HepG2 (cell line): ENCODE measurements around the gene ATP13A4. TPM values are rescaled to one million over a fixed set of nuclear protein-coding genes. Genes with fewer than 3 reads are reported as not detected.

Source experiments
- ATAC-seq: fragments of 200-7000 bp; cut with Tn5 transposase; 3 replicates; pipeline ENCODE4 v1.9.1; 2020; ENCODE audit warnings: mild to moderate bottlenecking, moderate library complexity
- BruUV-seq: library from RNA; stranded (reverse); fragments of 400-500 nt; replicated peaks from 2 replicates; lab custom pipeline; 2021; lab: Mats Ljungman, UMichigan
- CTCF ChIA-PET: fragments of 300-600 bp; formaldehyde crosslinking; extraction: SDS; loops from one replicate; lab custom pipeline; 2021; ENCODE audit warnings: low total read pairs, inconsistent platforms, low intra/inter-chr PET ratio; lab: Yijun Ruan, JAX
- POLR2A ChIA-PET: fragments of 350-600 bp; sonication (Branson Sonifier 250); formaldehyde crosslinking; loops from one replicate; lab custom pipeline; 2020; ENCODE audit warnings: antibody characterized with exemption, inconsistent platforms; lab: Yijun Ruan, JAX
- DNase-seq: peaks from one replicate; pipeline ENCODE4 v3.0.0-alpha.2; 2015; ENCODE audit warnings: low spot score
- FAIRE-seq: peaks from 3 replicates; lab custom pipeline; 2011; peaks lifted over from hg19 to GRCh38; lab: Jason Lieb, UNC
- H2AFZ ChIP-seq: one replicate; pipeline ENCODE4 v1.6.1; 2011; ENCODE audit warnings: low read length, inconsistent platforms
- H3K27ac ChIP-seq: fragments of 300-600 bp; 3 replicates; pipeline ENCODE4 v1.8.0; 2011; ENCODE audit warnings: mixed run types, mild to moderate bottlenecking, mixed read lengths, low read length, inconsistent platforms; ENCODE audit not compliant: insufficient read depth; ENCODE audit errors: extremely low read length
- H3K27me3 ChIP-seq, 2 experiments: fragments of 200-600 bp in 1 of 2; 2 replicates in 1 of 2; 3 replicates in 1 of 2; pipeline versions ENCODE4 v1.6.0 to v1.8.0; 2011; ENCODE audit warnings: low read length in 2 of 2, mild to moderate bottlenecking in 2 of 2, moderate library complexity in 2 of 2, inconsistent platforms in 1 of 2; ENCODE audit not compliant: insufficient read depth in 2 of 2, control insufficient read depth in 1 of 2
- H3K36me3 ChIP-seq, 2 experiments: fragments of 200-600 bp in 1 of 2; replicated peaks in 1 of 2; 2 replicates in 1 of 2; 3 replicates in 1 of 2; pipeline versions ENCODE4 v1.5.1 to v1.8.0; 2011; ENCODE audit warnings: low read length in 2 of 2, inconsistent platforms in 1 of 2; ENCODE audit not compliant: insufficient read depth in 2 of 2, control insufficient read depth in 1 of 2
- H3K4me1 ChIP-seq: 2 replicates; pipeline ENCODE4 v1.5.1; 2012; ENCODE audit warnings: low read length, inconsistent platforms; ENCODE audit not compliant: insufficient read depth
- H3K4me2 ChIP-seq: 2 replicates; pipeline ENCODE4 v1.6.0; 2011; ENCODE audit warnings: low read depth, low read length, inconsistent platforms
- H3K4me3 ChIP-seq, 3 experiments: fragments of 200-600 bp in 1 of 3; sonication (generic), shearing (Covaris generic) in 1 of 3; replicated peaks in 1 of 3; 2 replicates each; pipeline ENCODE4 v1.5.1; 2011 to 2016; ENCODE audit warnings: low read length in 3 of 3, inconsistent platforms in 2 of 3, low read depth in 2 of 3, mild to moderate bottlenecking in 2 of 3, control low read depth in 1 of 3, mixed read lengths in 1 of 3; ENCODE audit not compliant: insufficient read depth in 1 of 3
- H3K79me2 ChIP-seq: one replicate; pipeline ENCODE4 v1.6.1; 2011; ENCODE audit warnings: low read length, inconsistent platforms; ENCODE audit not compliant: insufficient read depth
- H3K9ac ChIP-seq: 2 replicates; pipeline ENCODE4 v1.6.0; 2011; ENCODE audit warnings: mild to moderate bottlenecking, low read depth, low read length, inconsistent platforms; ENCODE audit not compliant: insufficient read depth
- H3K9me3 ChIP-seq: 2 replicates; pipeline ENCODE4 v1.5.1; 2012; ENCODE audit warnings: mild to moderate bottlenecking, low read length
- H4K20me1 ChIP-seq: 2 replicates; pipeline ENCODE4 v1.6.0; 2011; ENCODE audit warnings: inconsistent platforms, mild to moderate bottlenecking, low read length, moderate library complexity; ENCODE audit not compliant: insufficient read depth
- CBX5 ChIP-seq: sonication (generic); formaldehyde crosslinking; IDR thresholded peaks from 2 replicates; pipeline ENCODE4 v1.4.0; 2020; ENCODE audit warnings: missing genetic modification reagents, borderline replicate concordance
- CEBPB ChIP-seq: IDR thresholded peaks from 2 replicates; pipeline ENCODE4 v1.6.1; 2011; ENCODE audit warnings: low read depth, low read length, improper control_type of control experiment, borderline replicate concordance
- CREBL2 ChIP-seq: sonication (generic); formaldehyde crosslinking; IDR thresholded peaks from 2 replicates; pipeline ENCODE4 v1.8.1; 2023; ENCODE audit warnings: missing genetic modification reagents, mild to moderate bottlenecking, borderline replicate concordance
- EHMT2 ChIP-seq: fragments of 200-600 bp; sonication (generic); IDR thresholded peaks from 2 replicates; pipeline ENCODE4 v1.7.0; 2017; ENCODE audit warnings: antibody characterized with exemption, low read depth, low read length, borderline replicate concordance
- KLF16 ChIP-seq, 2 experiments: sonication (generic) in 1 of 2; formaldehyde crosslinking in 1 of 2; IDR thresholded peaks; 2 replicates each; pipeline versions ENCODE4 v1.6.1 to v1.8.0; 2016 to 2023; ENCODE audit warnings: missing genetic modification reagents in 2 of 2, missing compliant biosample characterization in 1 of 2
- RARG ChIP-seq: sonication (generic); formaldehyde crosslinking; IDR thresholded peaks from 2 replicates; pipeline ENCODE4 v1.4.0; 2020; ENCODE audit warnings: low read depth, mild to moderate bottlenecking, missing genetic modification reagents
- REXO4 ChIP-seq: sonication (generic); formaldehyde crosslinking; IDR thresholded peaks from 2 replicates; pipeline ENCODE4 v1.8.0; 2022; ENCODE audit warnings: missing genetic modification reagents, mild to moderate bottlenecking, borderline replicate concordance
- SOX6 ChIP-seq, 2 experiments: fragments of 450-650 bp in 1 of 2; sonication (generic) in 1 of 2; formaldehyde crosslinking in 1 of 2; IDR thresholded peaks; 2 replicates each; pipeline versions ENCODE4 v1.4.0 to v1.6.1; 2017 to 2020; ENCODE audit warnings: antibody characterized with exemption in 1 of 2, mild to moderate bottlenecking in 1 of 2, missing genetic modification reagents in 1 of 2
- ZFP62 ChIP-seq: sonication (generic); formaldehyde crosslinking; IDR thresholded peaks from 2 replicates; pipeline ENCODE4 v1.4.0; 2020; ENCODE audit warnings: missing genetic modification reagents
- ZNF30 ChIP-seq: sonication (generic); formaldehyde crosslinking; IDR thresholded peaks from 2 replicates; pipeline ENCODE4 v1.5.0; 2020; ENCODE audit warnings: mild to moderate bottlenecking, missing genetic modification reagents
- ZNF558 ChIP-seq: sonication (generic); formaldehyde crosslinking; IDR thresholded peaks from 2 replicates; pipeline ENCODE4 v1.9.0; 2022; ENCODE audit warnings: mild to moderate bottlenecking, missing genetic modification reagents, borderline replicate concordance
- ZNF607 ChIP-seq: sonication (generic); formaldehyde crosslinking; IDR thresholded peaks from 2 replicates; pipeline ENCODE4 v1.5.1; 2020; ENCODE audit warnings: missing genetic modification reagents, mild to moderate bottlenecking, borderline replicate concordance
- whole genome bisulfite sequencing: methylation state at CpG from one replicate; pipeline ENCODE4 v1.1.6; 2017; ENCODE audit warnings: low lambda C conversion rate; 5-methylcytosine and 5-hydroxymethylcytosine counted together
- in situ Hi-C: cut with HindIII; loops from 2 replicates; pipeline ENCODE4 v1.10.0; 2017; ENCODE audit warnings: low pct_unique_long_range_greater_than_20kb; ENCODE audit not compliant: extremely low pct_ligation_motif_present
- intact Hi-C: fragments of 100-400 bp; cut with micrococcal nuclease; formaldehyde crosslinking; loops from one replicate; pipeline ENCODE4 v1.10.0; 2022; ENCODE audit not compliant: unreplicated experiment
- polyA plus RNA-seq, 8 experiments: library from polyadenylated mRNA; depleted of rRNA in 3 of 8; stranded (reverse) in 7 of 8; unstranded in 1 of 8; fragments of >200 nt; fragmentation: Illumina TruSeq in 4 of 8; extraction: Trizol in 4 of 8; gene quantifications; 2 replicates each; pipeline versions ENCODE4 v1.2.1 to v1.2.3, GENCODE V29; 2011 to 2016; ENCODE audit warnings: low read depth in 4 of 8, missing spikeins in 1 of 8, mixed read lengths in 1 of 8; ENCODE audit not compliant: insufficient read depth in 1 of 8
- total RNA-seq, 5 experiments: library from RNA; depleted of rRNA; stranded (reverse); fragments of >200 nt; fragmentation: Illumina TruSeq; extraction: Trizol; gene quantifications; 2 replicates each; pipeline ENCODE4 v1.2.3, GENCODE V29; 2016; ENCODE audit warnings: low read depth in 1 of 5

Gene ATP13A4
- total and polyA plus RNA-seq, 2 of the 13 experiments (the other 11 are each of a cell fraction or from before 2014, with no cell fraction given) = 0.01 to 0.07 TPM

DNA sequence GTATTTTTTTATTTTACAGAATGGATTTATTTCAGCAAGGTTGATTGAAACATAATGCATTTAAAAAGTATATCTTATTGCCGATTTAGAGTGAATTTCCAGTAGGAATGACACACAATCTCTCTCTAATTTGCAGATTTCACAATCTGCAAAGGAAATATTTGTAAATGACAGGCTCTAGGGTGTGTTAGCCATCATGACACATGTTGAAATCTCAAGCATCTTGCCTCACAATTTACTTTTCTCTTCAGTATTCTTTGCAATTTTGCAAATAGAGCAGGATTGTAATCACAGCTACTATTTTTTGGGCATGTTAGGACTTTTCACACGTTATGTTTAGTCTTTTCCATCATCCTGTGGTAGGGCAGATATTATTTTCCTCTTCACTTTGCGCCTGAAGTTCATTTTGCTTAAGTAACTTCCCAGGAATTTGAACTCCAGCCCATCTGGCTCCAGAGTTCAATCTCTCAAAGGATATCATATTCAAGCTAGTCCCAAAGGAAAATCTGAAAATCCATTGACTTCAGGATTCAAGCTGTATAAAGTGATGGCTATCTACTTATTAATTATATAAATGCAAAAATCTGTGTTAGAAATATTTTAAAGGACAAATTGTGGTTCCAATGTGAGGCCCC lies 55.4 kb downstream of the ATP13A4 start:
- Histone ChIP-seq H3K4me3 (no peak overlapping the region), H4K20me1 (no peaks in the 10 kb centered on the region), H3K9ac (no peak overlapping the region), H3K4me2 (no peak overlapping the region), H2AFZ (no peak overlapping the region), H3K27me3 (no peaks in the 10 kb centered on the region), H3K36me3 (no peaks in the 10 kb centered on the region), H3K79me2 (no peaks in the 10 kb centered on the region), H3K27ac (no peak overlapping the region), H3K9me3 (no peaks in the 10 kb centered on the region), H3K4me1 (no peaks in the 10 kb centered on the region)
- intact Hi-C loops = no loop called here
- DNase-seq = no peak
- no TSS peak for BruUV-seq
- no peak for ATAC-seq
- in situ Hi-C loops = no loop called here
- 0% methylated on average over 3 of the region's 3 CpGs for WGBS
- ChIA-PET POLR2A (no interaction called here), CTCF (no interaction called here)
- TF ChIP-seq CREBL2 (CRISPR knock-in tag) = no peak
- peak; percentile 43; the same call in 1 of the 2 replicates for TF ChIP-seq CEBPB
- no peak for FAIRE-seq

GRCh38 chr3:193498215-193498614 lies 56.5 kb downstream of the ATP13A4 start:
- ATAC-seq = no peak
- Histone ChIP-seq H3K27me3 (no peaks in the 10 kb centered on the region), H3K4me1 (no peaks in the 10 kb centered on the region), H3K79me2 (no peaks in the 10 kb centered on the region), H3K36me3 (no peaks in the 10 kb centered on the region), H3K4me2 (no peak overlapping the region), H4K20me1 (no peaks in the 10 kb centered on the region), H3K9ac (no peak overlapping the region), H3K4me3 (no peak overlapping the region), H2AFZ (no peak overlapping the region), H3K9me3 (no peaks in the 10 kb centered on the region), H3K27ac (no peak overlapping the region)
- FAIRE-seq = no peak
- no TSS peak for BruUV-seq
- 4% methylated on average over 3 of the region's 3 CpGs for WGBS
- ChIA-PET CTCF (no interaction called here), POLR2A (no interaction called here)
- intact Hi-C loops = no loop called here
- TF ChIP-seq ZNF558 (CRISPR knock-in tag) (no peak), ZFP62 (CRISPR knock-in tag) (no peak), SOX6 (IDR thresholded peaks at IDR 0.05) (no peak), SOX6 (CRISPR knock-in tag; IDR thresholded peaks at IDR 0.05) (no peak), KLF16 (CRISPR knock-in tag; IDR thresholded peaks at IDR 0.05) (no peak), RARG (no peak), CBX5 (CRISPR knock-in tag) (no peak), EHMT2 (no peak), ZNF30 (CRISPR knock-in tag) (no peak), REXO4 (CRISPR knock-in tag) (no peak), ZNF607 (no peak)
- no peak for DNase-seq
- in situ Hi-C loops = no loop called here
